Measurements from ENCODE around the gene CEACAM18. TPM values are rescaled to one million over a fixed set of nuclear protein-coding genes. Genes with fewer than 3 reads are reported as not detected.

The CEACAM18 gene
- total RNA-seq, 1 donor from 2014 or later: not detected

DNA sequence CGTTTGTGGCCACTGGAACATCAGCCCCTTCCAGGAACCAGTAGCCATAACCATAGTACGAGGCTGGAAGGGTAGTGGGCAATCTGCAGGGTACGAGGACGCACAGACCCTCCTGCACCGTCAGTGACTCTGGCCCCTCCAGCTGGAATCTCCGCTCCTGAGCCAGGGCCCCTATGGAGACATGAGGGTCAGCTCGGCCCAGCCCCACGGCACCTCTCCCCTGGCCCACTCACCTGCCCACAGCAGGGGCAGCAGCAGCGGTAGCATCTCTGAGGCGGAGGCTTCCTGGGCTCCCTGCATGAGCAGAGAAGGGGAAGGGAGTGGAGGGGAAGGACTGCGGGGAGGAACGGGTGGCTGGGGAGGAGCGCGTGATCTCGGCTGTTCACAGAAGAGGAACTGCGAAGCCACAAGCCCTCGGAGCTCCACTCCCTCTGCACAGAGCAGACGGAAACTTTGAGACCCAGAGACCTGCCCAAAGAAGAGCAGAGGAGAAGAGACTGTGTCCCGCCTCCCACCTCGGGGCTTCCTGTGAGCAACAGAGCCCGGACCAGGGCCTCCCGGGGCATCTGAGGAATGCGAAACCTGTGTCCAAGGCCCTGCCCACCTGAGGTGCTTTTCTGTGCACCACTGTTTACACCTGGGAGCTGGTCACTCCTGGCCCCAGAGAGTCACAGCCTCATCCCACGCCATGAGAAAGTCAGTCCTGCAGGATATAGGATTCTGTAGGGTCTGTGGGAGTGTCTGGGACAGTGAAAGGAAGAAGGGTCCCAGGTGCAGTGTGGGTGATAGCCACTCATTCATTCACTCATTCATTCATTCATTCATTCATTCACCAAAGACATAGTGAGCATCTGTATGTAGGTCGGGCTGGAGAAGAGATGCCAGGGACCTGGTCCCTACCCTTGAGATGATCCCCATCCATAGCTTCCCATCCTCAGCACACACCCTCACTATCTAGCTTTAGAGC, 53.3 kb downstream of the CEACAM18 start, which contains the start of gene SIGLEC6:
SIGLEC6 (minus strand) TSS at position 322 of the 967 bp plus-strand sequence; CDS start at position 300, 22 bp downstream.
- peak; percentile 56 for DNase-seq (ENCODE audit: low spot score)

DNA sequence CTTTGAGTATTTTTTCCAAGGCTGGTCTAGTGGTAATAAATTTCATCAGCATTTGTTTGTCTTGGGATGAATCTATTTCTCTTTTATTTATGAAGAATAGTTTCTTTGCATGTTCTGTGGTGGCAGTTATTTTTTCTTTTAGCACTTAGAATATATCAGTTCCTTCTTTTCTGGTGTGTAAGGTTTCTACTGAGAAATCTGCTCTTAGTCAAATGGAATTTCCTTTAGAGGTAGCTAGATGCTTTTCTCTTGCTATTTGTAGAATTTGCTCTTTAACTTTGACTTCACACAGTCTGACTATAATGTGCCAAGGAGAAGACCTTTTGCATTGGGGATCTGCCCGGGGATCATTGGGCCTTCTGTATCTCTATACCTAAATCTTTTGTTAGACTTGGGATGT, 57.2 kb downstream of the CEACAM18 start:
- DNase-seq (ENCODE audit: low spot score): no peak

DNA sequence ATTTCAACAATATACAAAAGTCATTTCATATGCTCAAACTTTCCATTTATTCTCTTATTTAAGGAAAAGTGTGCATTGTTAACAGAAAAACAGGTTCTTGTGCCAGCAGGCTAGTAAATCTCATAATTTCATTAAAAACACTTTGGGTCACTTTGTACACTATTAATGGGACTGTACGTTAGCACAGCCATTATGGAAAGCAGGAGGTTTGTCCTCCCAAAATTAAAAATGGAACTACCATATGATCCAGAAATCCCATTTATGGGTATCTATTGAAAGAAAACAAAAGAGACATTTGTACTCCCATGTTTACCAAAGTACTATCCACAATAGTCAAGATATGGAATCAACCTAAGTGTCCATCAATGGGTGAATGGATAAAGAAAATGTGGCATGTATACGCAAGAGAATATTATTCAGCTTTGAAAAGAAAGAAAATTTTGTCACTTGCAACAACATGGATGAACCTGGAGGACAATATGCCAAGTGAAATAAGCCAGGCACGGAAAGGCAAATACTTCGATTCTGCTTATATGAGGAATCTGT, 61.6 kb downstream of the CEACAM18 start:
- no peak for DNase-seq (ENCODE audit: low spot score)

Other genes with a start within 250 kb of the CEACAM18 start
- gene SIGLECL1, start 227.5 kb upstream of the CEACAM18 start, total RNA-seq: not detected
- 0.37 TPM for gene IGLON5, start 166.9 kb upstream of the CEACAM18 start, total RNA-seq
- gene VSIG10L, start 136.4 kb upstream of the CEACAM18 start, total RNA-seq: 11.3 TPM
- 139 TPM for gene ETFB, start 112.2 kb upstream of the CEACAM18 start, total RNA-seq
- gene CLDND2, start 109.5 kb upstream of the CEACAM18 start, total RNA-seq: 0.92 TPM
- gene NKG7, start 105.9 kb upstream of the CEACAM18 start, total RNA-seq: 7.4 TPM
- gene LIM2, start 90.6 kb upstream of the CEACAM18 start, total RNA-seq: not detected
- gene C19orf84, start 87.9 kb upstream of the CEACAM18 start, total RNA-seq: 0.43 TPM
- gene SIGLEC10, start 60.9 kb upstream of the CEACAM18 start, total RNA-seq: 12.9 TPM
- gene SIGLEC8, start 20.1 kb upstream of the CEACAM18 start, total RNA-seq: 11.0 TPM
- 0.43 TPM for gene SIGLEC12, start 23.3 kb downstream of the CEACAM18 start, total RNA-seq
- 5.1 TPM for gene SIGLEC6, start 53.1 kb downstream of the CEACAM18 start, total RNA-seq
- gene ZNF175, start 92.7 kb downstream of the CEACAM18 start, total RNA-seq: 9.4 TPM
- 1.1 TPM for gene SIGLEC5, start 151.9 kb downstream of the CEACAM18 start, total RNA-seq
- 5.9 TPM for gene SIGLEC14, start 168.3 kb downstream of the CEACAM18 start, total RNA-seq
- gene SPACA6, start 214.8 kb downstream of the CEACAM18 start, total RNA-seq: 29.3 TPM
- 0.12 TPM for gene HAS1, start 245.5 kb downstream of the CEACAM18 start, total RNA-seq

All from mucosa of gallbladder (tissue), 1 donor.